WTC11 (cell line): ENCODE measurements around the gene FBXO2. TPM values are rescaled to one million over a fixed set of nuclear protein-coding genes. Genes with fewer than 3 reads are reported as not detected.

ENCODE experiments used
- ATAC-seq: fragments of 200-7000 bp; cut with Tn5 transposase; 2 replicates; pipeline ENCODE4 v1.10.0; 2021; ENCODE audit warnings: mild to moderate bottlenecking, moderate library complexity
- CTCF ChIA-PET: fragments of 300-600 bp; sonication (Branson Sonifier 250); formaldehyde crosslinking; loops from one replicate; lab custom pipeline; 2021; ENCODE audit warnings: antibody characterized with exemption; lab: Charles Lee
- POLR2A ChIA-PET: fragments of 350-600 bp; sonication (Branson Sonifier 250); formaldehyde crosslinking; loops from one replicate; lab custom pipeline; 2021; ENCODE audit warnings: antibody characterized with exemption; lab: Charles Lee
- DNase-seq: peaks from one replicate; pipeline ENCODE4 v3.0.0; 2021; ENCODE audit warnings: low spot score
- H3K27ac Mint-ChIP-seq: 2 replicates; pipeline ENCODE4 v1.8.0; 2021; ENCODE audit warnings: mixed read lengths
- H3K27me3 Mint-ChIP-seq: 2 replicates; pipeline ENCODE4 v1.8.0; 2021; ENCODE audit warnings: low read depth, mild to moderate bottlenecking, moderate library complexity, mixed read lengths
- H3K36me3 Mint-ChIP-seq: 2 replicates; pipeline ENCODE4 v1.8.0; 2021; ENCODE audit warnings: mixed read lengths
- H3K4me1 Mint-ChIP-seq: 2 replicates; pipeline ENCODE4 v1.8.0; 2022; ENCODE audit warnings: mixed read lengths
- H3K4me3 Mint-ChIP-seq: 2 replicates; pipeline ENCODE4 v1.8.0; 2021; ENCODE audit warnings: mild to moderate bottlenecking, moderate library complexity, mixed read lengths
- H3K9me3 Mint-ChIP-seq: 2 replicates; pipeline ENCODE4 v1.8.0; 2021; ENCODE audit warnings: mixed read lengths
- ATF1 ChIP-seq: sonication (generic); formaldehyde crosslinking; IDR thresholded peaks from 2 replicates; pipeline ENCODE4 v1.8.1; 2023; ENCODE audit warnings: mild to moderate bottlenecking, moderate library complexity, missing genetic modification reagents
- ATF2 ChIP-seq: sonication (generic); formaldehyde crosslinking; IDR thresholded peaks from 2 replicates; pipeline ENCODE4 v1.8.1; 2022; ENCODE audit warnings: low read depth, missing genetic modification reagents, borderline replicate concordance
- ETV6 ChIP-seq: sonication (generic); formaldehyde crosslinking; IDR thresholded peaks from 2 replicates; pipeline ENCODE4 v1.8.1; 2022; ENCODE audit warnings: mild to moderate bottlenecking, missing genetic modification reagents
- HMGA2 ChIP-seq: fragments of 250-450 bp; sonication (Bioruptor Pico); IDR thresholded peaks from 2 replicates; pipeline ENCODE4 v1.4.0; 2021; ENCODE audit warnings: mild to moderate bottlenecking, moderate library complexity
- MYBL2 ChIP-seq: sonication (generic); formaldehyde crosslinking; IDR thresholded peaks from 2 replicates; pipeline ENCODE4 v1.8.1; 2023; ENCODE audit warnings: mild to moderate bottlenecking, moderate library complexity, missing genetic modification reagents
- NR3C1 ChIP-seq: sonication (generic); formaldehyde crosslinking; conservative IDR thresholded peaks from 2 replicates; pipeline ENCODE4 v1.8.1; 2023; ENCODE audit warnings: low read depth, mild to moderate bottlenecking, missing genetic modification reagents
- PRDM15 ChIP-seq: sonication (generic); formaldehyde crosslinking; IDR thresholded peaks from 2 replicates; pipeline ENCODE4 v1.8.0; 2022; ENCODE audit warnings: missing genetic modification reagents
- SMAD3 ChIP-seq: sonication (generic); formaldehyde crosslinking; IDR thresholded peaks from 2 replicates; pipeline ENCODE4 v1.8.0; 2022; ENCODE audit warnings: missing genetic modification reagents, mild to moderate bottlenecking, borderline replicate concordance
- USF1 ChIP-seq: sonication (generic); formaldehyde crosslinking; IDR thresholded peaks from 2 replicates; pipeline ENCODE4 v1.8.0; 2022; ENCODE audit warnings: mild to moderate bottlenecking, missing genetic modification reagents
- ZBTB21 ChIP-seq: sonication (generic); formaldehyde crosslinking; IDR thresholded peaks from 2 replicates; pipeline ENCODE4 v1.8.1; 2023; ENCODE audit warnings: mild to moderate bottlenecking, missing genetic modification reagents, borderline replicate concordance
- ZNF121 ChIP-seq: sonication (generic); formaldehyde crosslinking; IDR thresholded peaks from 2 replicates; pipeline ENCODE4 v1.8.0; 2023; ENCODE audit warnings: missing genetic modification reagents
- ZNF138 ChIP-seq: sonication (generic); formaldehyde crosslinking; conservative IDR thresholded peaks from 2 replicates; pipeline ENCODE4 v1.8.1; 2022; ENCODE audit warnings: mild to moderate bottlenecking, moderate library complexity, missing genetic modification reagents
- ZNF416 ChIP-seq: fragments of 250-450 bp; sonication (Bioruptor Pico); IDR thresholded peaks from 2 replicates; pipeline ENCODE4 v1.9.0; 2021; ENCODE audit warnings: mild to moderate bottlenecking, inconsistent platforms
- total RNA-seq: library from RNA; stranded (reverse); gene quantifications from 3 replicates; pipeline ENCODE4 v1.2.3, GENCODE V29; 2021
- TF ChIP-seq, protein P1 (sequence below): sonication (generic); formaldehyde crosslinking; IDR thresholded peaks from 2 replicates; pipeline ENCODE4 v1.8.1; 2022; ENCODE audit warnings: low read depth, mild to moderate bottlenecking, moderate library complexity, missing genetic modification reagents, borderline replicate concordance
- TF ChIP-seq, protein P2 (sequence below): sonication (generic); formaldehyde crosslinking; IDR thresholded peaks from 2 replicates; pipeline ENCODE4 v1.8.1; 2023; ENCODE audit warnings: mild to moderate bottlenecking, missing genetic modification reagents
- TF ChIP-seq, protein P3 (sequence below): fragments of 250-450 bp; sonication (Bioruptor Pico); IDR thresholded peaks from 2 replicates; pipeline ENCODE4 v1.9.0; 2021; ENCODE audit warnings: moderate library complexity, mild to moderate bottlenecking, inconsistent platforms, borderline replicate concordance
- TF ChIP-seq, protein P4 (sequence below): fragments of 250-450 bp; sonication (Bioruptor Pico); IDR thresholded peaks from 2 replicates; pipeline ENCODE4 v2.1.2; 2022; ENCODE audit warnings: mild to moderate bottlenecking, moderate library complexity
- TF ChIP-seq, protein P5 (sequence below): sonication (generic); formaldehyde crosslinking; IDR thresholded peaks from 2 replicates; pipeline ENCODE4 v1.8.0; 2023; ENCODE audit warnings: missing genetic modification reagents

FBXO2 gene
- total RNA-seq, 1 experiment from 2014 or later, result 58.2 TPM

DNA sequence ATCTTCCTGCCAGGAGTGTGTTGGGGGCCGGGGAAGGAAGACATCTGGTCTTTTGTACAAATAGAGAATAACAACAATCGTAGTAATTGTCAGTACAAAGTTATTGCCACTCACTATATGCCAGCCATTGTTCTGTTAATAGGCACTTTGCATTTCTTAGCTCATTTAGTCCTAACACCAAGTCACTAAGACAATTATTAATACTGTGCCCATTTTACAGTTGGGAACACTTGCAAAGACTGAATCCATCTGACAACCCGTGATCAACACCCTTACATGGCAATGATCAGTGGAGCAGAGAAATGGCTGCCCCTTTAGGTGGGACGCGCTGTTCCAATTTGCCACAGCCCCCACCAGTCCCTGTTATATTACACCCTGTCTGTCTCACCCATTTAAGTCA, 33.3 kb downstream of the FBXO2 start:
- Mint-ChIP-seq H3K36me3 (no peaks in the 10 kb centered on the region), H3K4me1 (peaks cover 4% of the 10 kb centered on the region; the same call in 1 of the 2 replicates), H3K4me3 (no peak overlapping the region), H3K27ac (no peak overlapping the region), H3K9me3 (0 out of 2 replicates have a peak, but pooled peaks cover 3% of the 10 kb centered on the region), H3K27me3 (no peaks in the 10 kb centered on the region)
- TF ChIP-seq ETV6, result no peak
- CTCF ChIA-PET, result interaction anchor here (1.5 kb wide), 1 partner anchor 27 kb away, joined by 4 read pairs; no protein-coding TSS in a partner anchor
- DNase-seq (no peak), ATAC-seq (no peak)
- POLR2A ChIA-PET, result no interaction called here

DNA sequence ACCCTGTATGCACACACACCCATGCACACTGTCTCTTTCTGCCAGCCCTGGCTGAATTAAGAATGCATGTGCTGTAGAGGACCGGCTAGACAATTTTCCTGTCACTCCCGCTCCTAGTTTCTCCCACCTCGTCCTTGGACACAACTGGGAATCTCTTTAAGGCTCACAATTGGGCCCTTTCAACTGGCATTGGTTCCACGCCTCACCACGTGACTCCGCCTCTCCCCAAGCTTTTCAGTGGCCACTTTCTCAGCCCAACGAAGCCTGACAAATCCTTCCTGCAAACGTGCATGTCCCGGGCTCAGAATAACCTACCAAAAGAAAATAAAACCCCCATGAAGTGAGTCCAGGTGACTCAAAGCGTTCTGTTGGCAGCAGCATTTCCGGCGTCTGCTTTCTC, 33.8 kb downstream of the FBXO2 start:
- Mint-ChIP-seq H3K9me3 (0 out of 2 replicates have a peak, but pooled peaks cover 3% of the 10 kb centered on the region), H3K4me3 (no peak overlapping the region), H3K27me3 (no peaks in the 10 kb centered on the region), H3K27ac (no peak overlapping the region), H3K4me1 (peaks cover 4% of the 10 kb centered on the region; the same call in 1 of the 2 replicates)
- ChIA-PET POLR2A (no interaction called here), CTCF (interaction anchor here (1.5 kb wide), 1 partner anchor 27 kb away, joined by 4 read pairs; no protein-coding TSS in a partner anchor)
- TF ChIP-seq, protein P1, sequence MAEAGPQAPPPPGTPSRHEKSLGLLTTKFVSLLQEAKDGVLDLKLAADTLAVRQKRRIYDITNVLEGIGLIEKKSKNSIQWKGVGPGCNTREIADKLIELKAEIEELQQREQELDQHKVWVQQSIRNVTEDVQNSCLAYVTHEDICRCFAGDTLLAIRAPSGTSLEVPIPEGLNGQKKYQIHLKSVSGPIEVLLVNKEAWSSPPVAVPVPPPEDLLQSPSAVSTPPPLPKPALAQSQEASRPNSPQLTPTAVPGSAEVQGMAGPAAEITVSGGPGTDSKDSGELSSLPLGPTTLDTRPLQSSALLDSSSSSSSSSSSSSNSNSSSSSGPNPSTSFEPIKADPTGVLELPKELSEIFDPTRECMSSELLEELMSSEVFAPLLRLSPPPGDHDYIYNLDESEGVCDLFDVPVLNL (CRISPR knock-in tag), result no peak
- TF ChIP-seq ZNF416 (no peak), MYBL2 (no peak), ZNF121 (CRISPR knock-in tag) (no peak), ATF1 (no peak), NR3C1 (CRISPR knock-in tag) (no peak), HMGA2 (no peak), ZNF138 (no peak), USF1 (CRISPR knock-in tag) (no peak)
- TF ChIP-seq, protein P2, sequence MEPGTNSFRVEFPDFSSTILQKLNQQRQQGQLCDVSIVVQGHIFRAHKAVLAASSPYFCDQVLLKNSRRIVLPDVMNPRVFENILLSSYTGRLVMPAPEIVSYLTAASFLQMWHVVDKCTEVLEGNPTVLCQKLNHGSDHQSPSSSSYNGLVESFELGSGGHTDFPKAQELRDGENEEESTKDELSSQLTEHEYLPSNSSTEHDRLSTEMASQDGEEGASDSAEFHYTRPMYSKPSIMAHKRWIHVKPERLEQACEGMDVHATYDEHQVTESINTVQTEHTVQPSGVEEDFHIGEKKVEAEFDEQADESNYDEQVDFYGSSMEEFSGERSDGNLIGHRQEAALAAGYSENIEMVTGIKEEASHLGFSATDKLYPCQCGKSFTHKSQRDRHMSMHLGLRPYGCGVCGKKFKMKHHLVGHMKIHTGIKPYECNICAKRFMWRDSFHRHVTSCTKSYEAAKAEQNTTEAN (CRISPR knock-in tag), result no peak
- TF ChIP-seq, protein P3, sequence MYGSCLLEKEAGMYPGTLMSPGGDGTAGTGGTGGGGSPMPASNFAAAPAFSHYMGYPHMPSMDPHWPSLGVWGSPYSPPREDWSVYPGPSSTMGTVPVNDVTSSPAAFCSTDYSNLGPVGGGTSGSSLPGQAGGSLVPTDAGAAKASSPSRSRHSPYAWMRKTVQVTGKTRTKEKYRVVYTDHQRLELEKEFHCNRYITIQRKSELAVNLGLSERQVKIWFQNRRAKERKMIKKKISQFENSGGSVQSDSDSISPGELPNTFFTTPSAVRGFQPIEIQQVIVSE (CRISPR knock-in tag), result no peak
- TF ChIP-seq, protein P4, sequence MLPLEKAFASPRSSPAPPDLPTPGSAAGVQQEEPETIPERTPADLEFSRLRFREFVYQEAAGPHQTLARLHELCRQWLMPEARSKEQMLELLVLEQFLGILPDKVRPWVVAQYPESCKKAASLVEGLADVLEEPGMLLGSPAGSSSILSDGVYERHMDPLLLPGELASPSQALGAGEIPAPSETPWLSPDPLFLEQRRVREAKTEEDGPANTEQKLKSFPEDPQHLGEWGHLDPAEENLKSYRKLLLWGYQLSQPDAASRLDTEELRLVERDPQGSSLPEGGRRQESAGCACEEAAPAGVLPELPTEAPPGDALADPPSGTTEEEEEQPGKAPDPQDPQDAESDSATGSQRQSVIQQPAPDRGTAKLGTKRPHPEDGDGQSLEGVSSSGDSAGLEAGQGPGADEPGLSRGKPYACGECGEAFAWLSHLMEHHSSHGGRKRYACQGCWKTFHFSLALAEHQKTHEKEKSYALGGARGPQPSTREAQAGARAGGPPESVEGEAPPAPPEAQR (CRISPR knock-in tag), result no peak
- TF ChIP-seq, all 79 proteins: peak for 0
- DNase-seq (no peak), ATAC-seq (no peak)
- H3K36me3 Mint-ChIP-seq, result no peaks in the 10 kb centered on the region

DNA sequence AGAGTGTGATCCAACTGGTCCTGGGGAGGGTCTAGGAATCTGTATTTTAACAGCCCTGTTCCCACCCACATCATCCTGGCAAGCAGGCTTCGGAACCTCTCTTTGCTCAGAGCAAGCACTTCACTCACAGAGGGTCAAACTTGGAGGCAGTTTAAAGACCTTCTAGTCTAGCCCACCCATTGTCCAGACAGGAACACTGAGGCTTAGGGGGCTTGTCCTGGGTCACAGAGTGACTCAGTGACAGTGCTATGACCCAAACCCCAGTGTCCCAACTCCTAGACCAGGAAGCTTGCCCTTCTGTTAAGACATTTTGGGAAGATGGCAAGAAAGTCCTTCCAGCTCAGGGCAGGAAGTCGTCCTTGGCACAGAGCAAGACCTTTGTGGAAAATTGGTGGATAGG, 36.5 kb downstream of the FBXO2 start:
- CTCF ChIA-PET, result interaction anchor here (0.5 to 2.4 kb wide), 8 partner anchors 24 to 139 kb away, joined by 3 to 10 read pairs (median 6); partner anchors contain the start of gene DISP3
- no peaks in the 10 kb centered on the region for H3K36me3 Mint-ChIP-seq
- no peak overlapping the region for H3K27ac Mint-ChIP-seq
- no peaks in the 10 kb centered on the region for H3K9me3 Mint-ChIP-seq
- no peak for DNase-seq
- H3K4me1 Mint-ChIP-seq, result peaks cover 4% of the 10 kb centered on the region; the same call in 1 of the 2 replicates
- H3K27me3 Mint-ChIP-seq, result no peaks in the 10 kb centered on the region; the same call in 1 of the 2 replicates
- ATAC-seq, result no peak
- POLR2A ChIA-PET, result no interaction called here
- no peak overlapping the region for H3K4me3 Mint-ChIP-seq
- TF ChIP-seq ATF2 (CRISPR knock-in tag) (no peak), SMAD3 (CRISPR knock-in tag) (no peak), ZBTB21 (no peak), PRDM15 (CRISPR knock-in tag) (no peak)
- TF ChIP-seq, protein P5, sequence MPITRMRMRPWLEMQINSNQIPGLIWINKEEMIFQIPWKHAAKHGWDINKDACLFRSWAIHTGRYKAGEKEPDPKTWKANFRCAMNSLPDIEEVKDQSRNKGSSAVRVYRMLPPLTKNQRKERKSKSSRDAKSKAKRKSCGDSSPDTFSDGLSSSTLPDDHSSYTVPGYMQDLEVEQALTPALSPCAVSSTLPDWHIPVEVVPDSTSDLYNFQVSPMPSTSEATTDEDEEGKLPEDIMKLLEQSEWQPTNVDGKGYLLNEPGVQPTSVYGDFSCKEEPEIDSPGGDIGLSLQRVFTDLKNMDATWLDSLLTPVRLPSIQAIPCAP (CRISPR knock-in tag), result no peak
- TF ChIP-seq, protein P1 (CRISPR knock-in tag), result no peak
